ENCODE measurements around the gene TMEM106B. TPM values are rescaled to one million over a fixed set of nuclear protein-coding genes. Genes with fewer than 3 reads are reported as not detected.

TMEM106B gene
- total and polyA plus RNA-seq, 12 donors = 9.0 to 62.8 (median 47.5) TPM

GRCh38 chr7:12173671-12174070, 37.4 kb upstream of the TMEM106B start:
- DNase-seq = no peak
- Histone ChIP-seq H3K4me3 (no peak overlapping the region), H3K4me1 (no peaks in the 10 kb centered on the region), H3K27ac (no peak overlapping the region), H3K9me3 (peaks cover 0 to 10% (median 0%) of the 10 kb centered on the region in 11 donors), H3K36me3 (no peaks in the 10 kb centered on the region), H3K27me3 (peaks cover 0 to 16% (median 0%) of the 10 kb centered on the region in 7 donors)
- intact Hi-C loops (cut with DNase I) = no loop called here
- TF ChIP-seq CTCF (IDR thresholded peaks at IDR 0.05) = no peak
- WGBS, 2 donors = 61 to 65% methylated on average over 2 of the region's 2 CpGs
- no peak for ATAC-seq

- 77 to 92% methylated on average over 1 of the region's 1 CpG for WGBS, 2 donors
- no peak for TF ChIP-seq CTCF (IDR thresholded peaks at IDR 0.05)
- no peak overlapping the region for H3K4me3 ChIP-seq
- peaks cover 0 to 16% (median 0%) of the 10 kb centered on the region in 7 donors for H3K27me3 ChIP-seq
- intact Hi-C loops (cut with DNase I) = no loop called here
- no peaks in the 10 kb centered on the region for H3K36me3 ChIP-seq
- no peak for DNase-seq
- no peak for ATAC-seq
- no peaks in the 10 kb centered on the region for H3K9me3 ChIP-seq
- H3K4me1 ChIP-seq = no peaks in the 10 kb centered on the region
- no peak overlapping the region for H3K27ac ChIP-seq
Observed at GRCh38 chr7:12174931-12175330, 36.2 kb upstream of the TMEM106B start.

- no peak for TF ChIP-seq CTCF (IDR thresholded peaks at IDR 0.05)
- no peak overlapping the region for H3K27ac ChIP-seq
- ATAC-seq = no peak
- H3K27me3 ChIP-seq = peaks cover 0 to 10% (median 0%) of the 10 kb centered on the region in 7 donors
- DNase-seq = no peak
- no peaks in the 10 kb centered on the region for H3K36me3 ChIP-seq
- 89% methylated on average over 2 of the region's 2 CpGs for WGBS, 2 donors
- H3K4me3 ChIP-seq = no peak overlapping the region
- H3K4me1 ChIP-seq = no peaks in the 10 kb centered on the region
- intact Hi-C loops (cut with DNase I) = no loop called here
- no peaks in the 10 kb centered on the region for H3K9me3 ChIP-seq
Observed at GRCh38 chr7:12178317-12178716, 32.8 kb upstream of the TMEM106B start.

- H3K36me3 ChIP-seq = no peaks in the 10 kb centered on the region
- intact Hi-C loops (cut with DNase I) = no loop called here
- no peak overlapping the region for H3K27ac ChIP-seq
- ATAC-seq (no peak), DNase-seq (no peak)
- no peak overlapping the region for H3K4me3 ChIP-seq
- TF ChIP-seq CTCF (IDR thresholded peaks at IDR 0.05) = no peak
- no peaks in the 10 kb centered on the region for H3K27me3 ChIP-seq
- H3K4me1 ChIP-seq = no peaks in the 10 kb centered on the region
- H3K9me3 ChIP-seq = no peaks in the 10 kb centered on the region
Observed at GRCh38 chr7:12194426-12194825, 16.7 kb upstream of the TMEM106B start.

- Histone ChIP-seq H3K9me3 (no peaks in the 10 kb centered on the region), H3K36me3 (no peaks in the 10 kb centered on the region), H3K4me1 (no peaks in the 10 kb centered on the region), H3K27ac (no peak overlapping the region), H3K4me3 (no peak overlapping the region), H3K27me3 (no peaks in the 10 kb centered on the region)
- ATAC-seq (no peak), DNase-seq (no peak)
- intact Hi-C loops (cut with DNase I) = no loop called here
- TF ChIP-seq CTCF (IDR thresholded peaks at IDR 0.05) = no peak
- WGBS, 2 donors = 71 to 76% methylated on average over 2 of the region's 2 CpGs
Observed at GRCh38 chr7:12196386-12196785, 14.7 kb upstream of the TMEM106B start.
